ENCODE measurements around the gene MAPKAP1.

GRCh38 chr9:125524583-125525355 lies 182.2 kb downstream of the MAPKAP1 start:
- TF ChIP-seq KMT2A (CRISPR knock-in tag; IDR thresholded peaks at IDR 0.05) = no peak
- no peak for TF ChIP-seq PAX8 (CRISPR knock-in tag; IDR thresholded peaks at IDR 0.05; ENCODE audit: borderline replicate concordance)
- TF ChIP-seq ZNF264 (CRISPR knock-in tag; IDR thresholded peaks at IDR 0.05) = no peak
- no peak for TF ChIP-seq ZBTB33 (CRISPR knock-in tag; IDR thresholded peaks at IDR 0.05)
- TF ChIP-seq FOXA1 (IDR thresholded peaks at IDR 0.05) = no peak
- TF ChIP-seq FOXA1 (CRISPR knock-in tag; IDR thresholded peaks at IDR 0.05) = no peak
- no peak for TF ChIP-seq E2F5 (CRISPR knock-in tag; conservative IDR thresholded peaks at IDR 0.05)
- no peak for TF ChIP-seq HES4 (CRISPR knock-in tag; IDR thresholded peaks at IDR 0.05; ENCODE audit: borderline replicate concordance)
- no peak for TF ChIP-seq POLR2AphosphoS5 (IDR thresholded peaks at IDR 0.05; ENCODE audit: low read depth, low read length)
- no peak for TF ChIP-seq KAT8 (CRISPR knock-in tag; IDR thresholded peaks at IDR 0.05)
- TF ChIP-seq CTCF (CRISPR knock-in tag; IDR thresholded peaks at IDR 0.05) = no peak
- no peak for TF ChIP-seq ISX (CRISPR knock-in tag; conservative IDR thresholded peaks at IDR 0.05)
- TF ChIP-seq FOXP4 (CRISPR knock-in tag; IDR thresholded peaks at IDR 0.05) = no peak
- TF ChIP-seq ZNF121 (CRISPR knock-in tag; IDR thresholded peaks at IDR 0.05) = no peak

All from HepG2 (cell line).